ENCODE data around the gene GDAP2.
A peak's percentile ranks its signal among the peaks of the same experiment; 100 is the strongest.
"Not testable (repeated sequence)": the region's sequence is repeated elsewhere in the genome, so short reads cannot be mapped to it uniquely, and the experiment has no call there.

The GDAP2 gene

DNA sequence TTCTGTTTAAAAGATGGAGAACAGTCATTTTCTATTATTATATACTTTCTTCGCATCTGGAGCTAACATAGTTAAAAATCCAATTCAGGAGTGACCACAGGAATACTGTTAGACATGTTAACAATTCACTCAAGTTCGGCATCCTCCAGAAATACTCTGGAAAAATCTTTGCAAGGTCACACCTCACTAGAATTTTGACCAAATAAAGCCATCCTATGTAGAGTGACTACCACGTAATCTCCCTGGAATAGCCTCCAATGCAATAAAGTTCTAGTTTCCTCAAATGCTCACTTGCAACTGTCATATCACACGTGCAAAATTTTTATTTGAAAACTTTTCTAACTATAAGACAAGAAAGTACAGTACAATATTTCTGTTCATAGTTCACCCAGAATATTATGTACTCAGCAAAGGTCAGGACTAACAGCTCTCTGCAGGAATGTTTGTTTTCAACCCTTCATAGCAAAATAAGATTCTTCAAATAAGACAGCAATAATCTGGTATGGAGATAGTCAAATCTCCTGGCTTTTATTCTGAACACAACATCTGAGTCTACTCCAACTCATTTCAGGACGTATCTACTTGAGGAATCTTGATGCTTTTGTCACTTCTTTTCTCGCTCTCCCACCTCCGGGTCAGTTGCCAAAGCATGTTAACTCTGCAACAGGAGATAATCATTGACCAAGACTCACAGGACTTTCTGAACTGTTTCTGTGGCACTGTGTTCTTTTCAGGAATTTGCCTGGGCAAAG is 82.6 kb downstream of the GDAP2 start:
- no peaks in the 10 kb centered on the region for H3K9me3 ChIP-seq (ENCODE audit: severe bottlenecking)
- H3K27me3 ChIP-seq (ENCODE audit: insufficient read depth, low read depth, severe bottlenecking), result no peaks in the 10 kb centered on the region
- no peak overlapping the region for H3K27ac ChIP-seq
- H3K4me3 ChIP-seq (ENCODE audit: low read depth, low read length), result no peak overlapping the region
- DNase-seq, result no peak
- no peaks in the 10 kb centered on the region for H3K36me3 ChIP-seq
- TF ChIP-seq CTCF (IDR thresholded peaks at IDR 0.05; ENCODE audit: low read depth, low read length), result no peak

GRCh38 chr1:117844478-117844877 is 84.9 kb downstream of the GDAP2 start:
- H3K36me3 ChIP-seq; H3K9me3 ChIP-seq (ENCODE audit: severe bottlenecking); H3K27me3 ChIP-seq (ENCODE audit: insufficient read depth, low read depth, severe bottlenecking); DNase-seq; H3K27ac ChIP-seq; H3K4me3 ChIP-seq (ENCODE audit: low read depth, low read length): not testable (repeated sequence)

DNA sequence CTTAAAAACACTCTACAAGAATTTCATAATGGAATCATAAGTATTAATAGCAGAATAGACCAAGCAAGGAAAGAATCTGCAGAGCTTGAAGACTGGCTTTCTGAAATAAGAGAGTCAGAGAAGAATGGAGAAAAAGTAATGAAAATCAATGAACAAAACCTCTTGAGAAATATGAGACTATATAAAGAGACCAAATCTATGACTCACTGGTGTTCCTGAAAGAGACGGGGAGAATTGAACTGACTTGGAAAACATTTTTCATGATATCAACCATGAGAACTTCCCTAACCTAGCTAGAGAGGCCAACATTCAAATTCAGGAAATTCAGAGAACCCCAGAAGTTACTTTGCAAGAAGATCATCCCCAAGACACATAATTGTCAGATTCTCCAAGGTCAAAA is 85.6 kb downstream of the GDAP2 start:
- Histone ChIP-seq H3K9me3 (ENCODE audit: severe bottlenecking) (no peaks in the 10 kb centered on the region), H3K36me3 (no peaks in the 10 kb centered on the region), H3K27ac (no peak overlapping the region), H3K27me3 (ENCODE audit: insufficient read depth, low read depth, severe bottlenecking) (no peaks in the 10 kb centered on the region), H3K4me3 (ENCODE audit: low read depth, low read length) (no peak overlapping the region)
- TF ChIP-seq CTCF (IDR thresholded peaks at IDR 0.05; ENCODE audit: low read depth, low read length), result no peak
- no peak for DNase-seq

DNA sequence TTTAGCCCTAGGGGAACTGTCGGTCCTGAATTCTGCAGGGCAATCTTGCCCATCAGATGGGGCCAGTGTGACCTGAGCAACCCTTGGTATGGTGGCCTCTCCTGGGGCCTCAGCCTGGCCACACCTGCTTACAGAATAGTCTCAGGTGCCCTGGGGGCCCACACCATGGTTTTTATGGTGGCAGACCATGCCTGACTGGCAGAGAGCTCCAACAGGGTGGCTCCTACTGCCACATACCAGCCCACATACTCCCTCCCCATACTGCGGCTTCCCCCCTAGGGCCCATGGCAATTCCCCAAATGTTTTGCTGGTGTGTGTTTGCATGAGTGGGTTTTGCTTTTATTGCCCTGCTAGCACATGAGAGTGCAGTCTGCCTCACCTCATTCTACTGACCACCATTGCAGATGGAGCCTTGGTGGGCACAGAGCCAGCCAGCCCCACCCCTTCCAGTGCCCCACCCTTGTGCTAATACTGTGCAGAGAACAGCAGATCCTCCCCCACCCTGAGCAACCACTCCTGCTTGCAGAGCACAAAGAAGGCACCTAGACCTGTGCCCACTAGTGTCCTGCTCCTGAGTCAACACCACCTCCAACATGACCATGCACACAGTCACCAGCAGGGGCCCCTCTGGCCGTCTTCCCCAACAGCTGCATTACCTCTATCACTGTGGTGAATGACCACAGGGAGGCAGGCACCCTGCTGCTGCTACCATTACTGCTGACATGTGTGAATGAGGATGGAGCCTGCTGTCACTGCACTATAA is 86.8 kb downstream of the GDAP2 start:
- no peak overlapping the region for H3K27ac ChIP-seq
- H3K4me3 ChIP-seq (ENCODE audit: low read depth, low read length), result no peak overlapping the region
- no peaks in the 10 kb centered on the region for H3K36me3 ChIP-seq
- H3K27me3 ChIP-seq (ENCODE audit: insufficient read depth, low read depth, severe bottlenecking), result no peaks in the 10 kb centered on the region
- peak; percentile 12 for DNase-seq
- peak; percentile 37; the same call in 1 of the 2 replicates for TF ChIP-seq CTCF (IDR thresholded peaks at IDR 0.05; ENCODE audit: low read depth, low read length)
- no peaks in the 10 kb centered on the region for H3K9me3 ChIP-seq (ENCODE audit: severe bottlenecking)

- Histone ChIP-seq H3K27me3 (ENCODE audit: insufficient read depth, low read depth, severe bottlenecking) (no peaks in the 10 kb centered on the region), H3K27ac (no peak overlapping the region), H3K4me3 (ENCODE audit: low read depth, low read length) (no peak overlapping the region), H3K36me3 (no peaks in the 10 kb centered on the region), H3K9me3 (ENCODE audit: severe bottlenecking) (no peaks in the 10 kb centered on the region)
- TF ChIP-seq CTCF (IDR thresholded peaks at IDR 0.05; ENCODE audit: low read depth, low read length), result no peak
- DNase-seq, result no peak
Observed at GRCh38 chr1:117841117-117841650, 88.2 kb downstream of the GDAP2 start.

- no peak for TF ChIP-seq CTCF (IDR thresholded peaks at IDR 0.05; ENCODE audit: low read depth, low read length)
- Histone ChIP-seq H3K27me3 (ENCODE audit: insufficient read depth, low read depth, severe bottlenecking) (no peaks in the 10 kb centered on the region), H3K27ac (no peak overlapping the region), H3K36me3 (no peaks in the 10 kb centered on the region), H3K9me3 (ENCODE audit: severe bottlenecking) (no peaks in the 10 kb centered on the region), H3K4me3 (ENCODE audit: low read depth, low read length) (no peak overlapping the region)
- no peak for DNase-seq
Observed at GRCh38 chr1:117838911-117839310, 90.5 kb downstream of the GDAP2 start.

All from WERI-Rb-1 (cell line).